Activated CD8-positive, alpha-beta memory T cell treated with anti-CD3 and anti-CD28 coated beads for 48 hours (primary cell): ENCODE results near the gene GPRIN2.
"Not testable (repeated sequence)": the region's sequence is repeated elsewhere in the genome, so short reads cannot be mapped to it uniquely, and the experiment has no call there.

Experiments
- DNase-seq, 3 experiments: peaks; one replicate each; pipeline ENCODE4 v3.0.0-alpha.2; 2020; ENCODE audit warnings: low read depth in 2 of 3, low spot score in 2 of 3

GPRIN2 gene

GRCh38 chr10:46570655-46571054 lies 14.2 kb upstream of the GPRIN2 start:
- DNase-seq: not testable (repeated sequence)

DNA sequence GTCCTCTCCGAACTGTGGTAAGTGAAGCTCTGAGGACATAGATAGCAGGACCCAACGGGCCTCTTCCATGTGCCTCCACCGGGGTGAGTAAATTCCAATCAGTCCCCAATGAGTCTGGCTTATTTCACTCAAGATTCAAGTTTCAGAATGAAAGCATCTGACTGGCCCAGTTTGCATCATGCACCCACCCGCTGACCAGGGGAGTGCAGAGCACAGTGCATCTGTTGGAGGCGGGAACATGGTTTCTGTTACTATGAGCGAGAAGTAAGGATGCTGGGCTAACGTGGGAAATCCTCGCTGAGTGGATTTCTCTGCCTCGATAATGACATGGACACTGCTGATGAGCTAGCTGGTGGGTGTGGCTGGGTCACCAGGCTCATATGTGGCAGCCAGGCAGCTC lies 10.7 kb upstream of the GPRIN2 start:
- DNase-seq: not testable (repeated sequence)

DNA sequence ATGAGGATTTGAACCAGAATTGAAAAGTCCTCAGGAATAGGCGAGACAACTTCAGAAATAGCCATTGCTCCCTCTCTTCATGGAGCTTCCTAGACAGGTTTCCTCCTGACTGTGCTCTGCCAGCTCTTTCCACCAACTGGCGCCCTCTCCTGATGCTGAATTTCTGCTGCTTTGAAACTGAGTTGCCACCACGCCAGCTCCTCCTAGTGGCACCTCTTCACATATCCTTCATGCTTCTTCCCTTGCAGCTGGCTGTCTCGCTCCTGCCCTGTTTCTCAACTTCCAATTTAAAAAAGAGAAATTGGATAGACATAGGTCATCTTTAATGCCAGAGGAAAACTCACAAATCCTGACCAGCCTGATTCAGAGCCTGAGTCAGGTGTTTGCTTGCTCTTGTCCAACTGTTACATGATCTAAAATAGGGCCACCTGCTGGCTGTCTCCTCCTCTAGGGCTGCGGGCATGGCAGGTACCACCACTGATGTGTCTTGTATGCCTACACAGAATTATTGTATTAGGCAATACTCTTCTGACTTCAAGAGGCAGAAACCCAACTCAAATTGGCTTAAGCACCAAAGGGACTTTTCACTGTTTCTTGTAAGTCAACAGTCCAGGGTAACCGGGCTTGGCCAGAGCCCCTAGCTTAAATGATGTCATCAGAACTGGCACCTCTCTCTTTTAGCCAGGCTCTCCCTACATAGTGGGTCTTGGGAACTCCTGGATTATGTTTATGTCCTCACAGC lies 9.3 kb upstream of the GPRIN2 start:
- DNase-seq: peak in 2 of 3 experiments; percentile 5 to 7

GRCh38 chr10:46560952-46561351 lies 4.5 kb upstream of the GPRIN2 start:
- DNase-seq: no peak

- no peak for DNase-seq
Measured at GRCh38 chr10:46560381-46560780, 3.9 kb upstream of the GPRIN2 start.

- no peak for DNase-seq
Measured at GRCh38 chr10:46559231-46559671, 2.8 kb upstream of the GPRIN2 start.

GRCh38 chr10:46558392-46559185 lies 2.1 kb upstream of the GPRIN2 start:
- no peak for DNase-seq

DNA sequence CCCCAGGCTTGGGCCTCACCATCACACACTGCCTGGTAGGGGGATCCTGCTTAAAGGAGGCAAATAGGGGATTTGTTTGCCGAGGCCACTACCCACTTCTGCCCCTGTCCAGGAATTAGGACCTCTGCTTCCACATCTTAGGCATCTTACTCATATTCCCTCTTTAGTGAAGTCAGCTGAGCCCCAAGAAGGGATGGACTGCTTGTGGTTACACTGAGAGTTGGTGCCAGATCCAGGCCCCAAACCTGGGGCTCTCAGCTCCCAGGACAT lies 1.6 kb upstream of the GPRIN2 start:
- no peak for DNase-seq

DNA sequence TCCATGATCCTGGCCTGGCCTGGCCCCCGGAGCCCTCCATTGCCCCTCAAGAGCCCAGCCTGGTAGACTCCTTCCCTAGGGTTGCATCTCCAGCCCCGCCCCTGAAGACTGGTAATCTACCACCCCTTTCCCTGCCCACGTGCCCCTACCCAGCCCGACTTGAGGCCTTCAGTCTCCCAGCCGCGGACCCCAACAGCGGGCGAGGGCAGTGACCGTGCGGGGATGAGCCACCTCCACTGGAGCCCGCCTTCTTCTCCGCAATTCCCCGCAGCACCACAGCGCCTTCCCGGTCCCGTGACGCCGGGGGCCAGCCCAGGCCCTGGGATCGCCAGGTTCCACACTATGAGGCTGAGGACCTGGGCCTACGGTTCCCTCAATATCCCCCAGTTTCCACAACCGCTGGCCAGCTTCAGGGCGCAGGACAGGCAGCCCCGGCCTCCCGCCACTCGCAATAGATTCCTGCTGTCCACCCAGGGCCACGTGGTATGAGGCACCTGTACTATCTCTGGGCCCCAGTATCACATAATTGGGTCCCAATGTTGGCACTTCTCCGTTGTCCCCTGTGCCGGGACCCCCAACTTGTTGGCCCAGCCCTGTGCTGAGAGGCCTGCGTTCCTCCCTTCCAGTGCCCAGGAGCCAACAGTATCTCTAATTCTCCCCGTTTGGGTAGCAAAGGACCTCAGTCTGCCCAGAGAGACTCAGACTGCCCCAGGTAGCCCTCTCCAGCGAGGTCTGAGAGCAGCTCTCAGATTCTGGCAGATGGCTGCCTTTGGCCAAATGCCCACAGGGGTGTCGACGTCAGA lies 1.1 kb upstream of the GPRIN2 start:
- DNase-seq: peak in 1 of 3 experiments; percentile 0

DNA sequence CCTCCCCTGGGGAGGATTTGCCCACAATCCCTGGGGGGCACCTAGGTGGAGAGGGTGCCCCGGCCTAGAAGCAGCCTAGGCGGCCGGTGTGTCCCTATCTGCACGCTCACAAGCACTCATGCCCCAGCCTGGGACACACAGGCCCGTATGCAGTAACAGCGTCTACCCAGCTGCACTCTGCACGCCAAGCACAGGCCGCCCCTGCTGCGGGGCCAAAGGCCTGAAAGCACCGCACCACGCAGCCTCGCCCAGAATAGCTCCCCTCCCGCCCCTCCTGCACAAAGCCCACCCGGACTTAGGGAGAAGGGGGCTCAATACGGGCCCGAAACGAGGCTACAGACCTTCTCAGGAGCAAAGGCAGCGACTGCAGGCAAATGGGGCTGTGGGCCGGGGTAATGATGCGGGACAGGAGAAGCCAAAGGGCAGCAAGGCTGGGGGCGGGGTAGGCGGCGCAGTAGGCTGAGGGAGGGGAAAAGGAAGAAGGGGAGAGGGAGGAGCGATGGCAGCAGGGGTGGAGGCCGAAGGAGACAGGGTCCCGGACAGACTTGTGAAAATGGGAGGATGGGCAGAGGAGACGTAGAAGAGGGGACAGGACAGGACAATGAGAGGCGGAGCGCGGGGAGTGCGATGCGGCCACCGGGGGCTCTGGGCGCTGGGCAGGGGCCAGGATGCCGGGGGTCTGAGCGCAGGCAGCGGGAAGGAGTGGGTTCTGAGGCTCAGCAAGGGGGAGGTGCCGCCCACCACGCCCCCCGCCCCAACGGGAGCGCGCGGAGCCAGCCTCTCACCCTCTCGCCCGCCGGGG lies 544 bp downstream of the GPRIN2 start:
- peak in 1 of 3 experiments; percentile 1 for DNase-seq

- DNase-seq: peak in 1 of 3 experiments; percentile 0
Measured at GRCh38 chr10:46555366-46555712, 1.1 kb downstream of the GPRIN2 start.

GRCh38 chr10:46554166-46554781 lies 2.2 kb downstream of the GPRIN2 start:
- no peak for DNase-seq

- no peak for DNase-seq
Measured at GRCh38 chr10:46553238-46554049, 3.0 kb downstream of the GPRIN2 start.

GRCh38 chr10:46552526-46553237 lies 3.8 kb downstream of the GPRIN2 start:
- DNase-seq: peak in 1 of 3 experiments; percentile 0

DNA sequence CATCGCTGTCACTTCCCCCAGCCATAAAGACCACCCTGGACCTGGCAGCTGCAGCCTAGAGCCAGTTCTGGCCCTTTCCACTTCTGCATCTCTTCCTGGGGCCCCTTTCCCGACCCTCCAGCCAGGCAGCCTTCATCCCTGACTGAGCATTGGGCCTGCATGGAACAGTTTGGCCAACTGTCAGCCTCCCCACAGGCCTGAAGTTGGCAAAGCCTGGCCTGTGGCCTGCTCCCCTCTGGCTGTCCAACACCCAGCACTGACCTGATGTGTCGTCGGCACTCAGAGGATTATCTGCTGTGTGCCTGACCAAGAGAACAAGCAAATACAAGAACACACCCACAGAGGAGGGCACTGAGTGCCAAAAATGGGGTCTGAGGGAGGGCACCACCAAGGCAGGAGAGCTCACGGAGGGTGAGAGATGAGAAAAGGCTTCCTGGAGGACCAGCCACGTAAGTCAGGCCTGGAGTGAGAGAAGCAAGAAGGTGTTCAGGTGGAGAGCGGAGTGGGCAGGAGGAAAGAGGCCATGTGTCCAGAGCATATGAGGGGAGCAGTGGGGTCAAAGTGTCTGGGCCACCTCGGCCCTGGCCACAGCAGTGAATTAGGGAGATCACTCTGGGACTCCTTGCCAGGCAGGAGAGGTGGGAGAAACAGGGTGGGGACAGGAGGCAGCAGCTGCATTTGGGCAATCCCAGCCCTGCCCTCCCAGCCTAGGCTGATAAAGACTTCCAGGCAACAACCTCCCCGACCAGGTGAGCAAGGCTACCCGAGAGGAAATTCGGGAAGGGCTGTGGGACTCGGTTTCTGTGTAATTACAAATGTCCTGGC lies 4.5 kb downstream of the GPRIN2 start:
- DNase-seq: peak in 1 of 3 experiments; percentile 0

DNA sequence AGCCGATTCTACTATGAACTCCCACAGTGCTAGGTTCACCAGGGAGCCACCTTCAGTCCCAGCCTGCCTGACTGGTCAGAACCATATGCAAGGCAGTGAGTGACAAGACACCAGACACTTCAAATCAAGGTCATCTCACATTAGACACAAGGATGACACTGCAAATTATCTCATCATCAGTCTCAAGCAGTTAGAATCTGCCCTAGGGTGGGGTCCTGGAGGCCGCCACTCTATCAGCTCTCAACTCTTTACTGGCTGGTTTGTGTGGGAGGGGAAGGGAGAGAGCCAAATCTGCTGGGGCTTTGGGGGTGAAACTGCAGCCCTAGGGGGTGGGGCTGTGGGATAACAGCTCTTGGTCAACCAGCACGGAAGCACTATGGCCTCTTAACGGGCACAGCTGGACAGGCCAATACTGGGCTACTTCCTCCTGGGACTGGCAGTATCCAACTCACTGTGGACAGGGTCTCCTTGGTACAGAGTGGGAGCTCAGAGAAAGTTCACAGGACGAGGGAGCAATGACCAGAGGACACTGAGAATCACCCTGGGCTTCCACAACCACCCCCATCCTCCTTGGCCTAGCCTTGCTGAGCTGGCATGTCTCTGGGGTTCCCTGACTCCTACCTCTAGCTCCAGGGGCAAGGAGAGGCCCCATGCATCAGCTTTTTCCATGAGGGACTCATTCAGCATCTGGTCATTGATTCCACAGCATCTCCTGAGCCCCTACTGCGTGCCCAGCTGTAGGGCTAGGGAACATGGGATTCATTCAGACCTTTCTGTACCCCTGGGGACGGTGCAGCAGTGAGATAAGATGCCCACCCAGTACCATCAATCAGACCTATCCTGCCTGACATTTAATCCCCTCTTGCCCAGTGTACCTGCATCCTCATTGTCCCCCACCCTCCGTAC lies 5.4 kb downstream of the GPRIN2 start:
- no peak for DNase-seq

DNA sequence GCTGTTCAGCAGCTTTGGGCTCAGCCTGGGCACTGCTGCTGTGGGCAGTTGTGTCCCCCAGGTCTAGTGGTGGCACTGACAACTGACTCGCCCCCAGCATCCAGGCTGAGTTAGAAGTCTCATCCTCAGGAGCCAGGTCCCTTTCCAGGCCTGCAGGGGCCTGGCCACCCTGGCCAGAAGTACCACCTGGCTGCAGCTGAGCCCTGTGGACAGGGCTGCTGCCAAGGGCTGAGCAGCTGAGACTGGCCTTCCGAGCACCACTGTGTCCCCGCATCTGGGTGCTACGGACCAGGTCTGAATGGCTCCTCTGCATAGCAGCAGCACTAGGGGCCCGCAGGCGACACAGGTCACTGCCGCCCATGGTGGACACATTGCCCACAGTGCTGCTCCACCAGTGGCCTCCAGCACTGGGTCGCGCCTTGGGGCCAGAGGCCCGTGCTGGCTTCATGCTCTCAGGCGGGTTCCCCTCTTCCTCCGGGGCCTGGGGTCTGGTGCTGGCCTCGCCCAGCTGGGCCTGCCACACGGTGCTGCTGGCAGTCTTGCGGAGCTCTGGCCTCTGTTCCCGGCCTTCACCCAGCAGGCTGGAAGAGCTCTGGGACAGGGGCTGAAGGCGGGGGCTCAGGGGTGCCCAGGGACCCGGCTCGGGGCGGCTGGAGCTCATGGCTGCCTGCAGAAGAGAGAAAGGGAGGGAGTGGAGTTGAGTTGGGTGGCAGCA lies 6.2 kb downstream of the GPRIN2 start:
- no peak for DNase-seq
